ENCODE data around the gene ZNF837. TPM values are rescaled to one million over a fixed set of nuclear protein-coding genes. Genes with fewer than 3 reads are reported as not detected.
"Not testable (repeated sequence)": the region's sequence is repeated elsewhere in the genome, so short reads cannot be mapped to it uniquely, and the experiment has no call there.

Gene ZNF837
- total RNA-seq, 1 donor from 2014 or later: not detected

GRCh38 chr19:58381460-58382212 is 806 bp upstream of the ZNF837 start:
- peak overlapping the region; percentile 84 to 91 for H3K27ac ChIP-seq
- no peaks in the 10 kb centered on the region for H3K36me3 ChIP-seq
- no peaks in the 10 kb centered on the region for H3K9me3 ChIP-seq
- H3K4me3 ChIP-seq: peak overlapping the region; percentile 82 to 86
- H3K4me1 ChIP-seq: peaks cover 13 to 29% of the 10 kb centered on the region in 2 donors
- H3K27me3 ChIP-seq: no peaks in the 10 kb centered on the region
- intact Hi-C loops (cut with DNase I): loop anchor here (1.0 kb wide), 4 partner anchors 19 to 138 kb away; partner anchors contain the start of genes ZBTB45, ZNF132 and ZNF497
- DNase-seq (ENCODE audit: low spot score in 2 of 2): no peak
- TF ChIP-seq CTCF (IDR thresholded peaks at IDR 0.05): no peak

- Histone ChIP-seq H3K4me3 (peak overlapping the region; percentile 82 to 86), H3K9me3 (no peaks in the 10 kb centered on the region), H3K27me3 (no peaks in the 10 kb centered on the region), H3K4me1 (peaks cover 3 to 17% of the 10 kb centered on the region in 2 donors), H3K27ac (peak overlapping the region; percentile 84 to 91), H3K36me3 (no peaks in the 10 kb centered on the region)
- TF ChIP-seq CTCF (IDR thresholded peaks at IDR 0.05): no peak
- intact Hi-C loops (cut with DNase I): loop anchor here (1.0 kb wide), 2 partner anchors 53 to 75 kb away; partner anchors contain the start of gene ERVK3-1
- DNase-seq (ENCODE audit: low spot score in 2 of 2): no peak
Observed at GRCh38 chr19:58380037-58380661, 681 bp downstream of the ZNF837 start.

GRCh38 chr19:58379246-58379645 is 1.6 kb downstream of the ZNF837 start:
- intact Hi-C loops (cut with DNase I): no loop called here
- Histone ChIP-seq H3K27me3 (no peaks in the 10 kb centered on the region), H3K9me3 (no peaks in the 10 kb centered on the region), H3K4me3 (no peak overlapping the region), H3K36me3 (no peaks in the 10 kb centered on the region), H3K27ac (no peak overlapping the region), H3K4me1 (peaks cover 3 to 16% of the 10 kb centered on the region in 2 donors)
- DNase-seq (ENCODE audit: low spot score in 2 of 2): no peak
- no peak for TF ChIP-seq CTCF (IDR thresholded peaks at IDR 0.05)

GRCh38 chr19:58376724-58377123 is 4.1 kb downstream of the ZNF837 start:
- H3K9me3 ChIP-seq; H3K4me3 ChIP-seq; H3K27ac ChIP-seq; H3K36me3 ChIP-seq; H3K27me3 ChIP-seq; DNase-seq (ENCODE audit: low spot score in 2 of 2); intact Hi-C loops (cut with DNase I): not testable (repeated sequence)
- peaks cover 3 to 12% of the 10 kb centered on the region in 2 donors for H3K4me1 ChIP-seq

- DNase-seq (ENCODE audit: low spot score in 2 of 2): no peak
- Histone ChIP-seq H3K9me3 (no peaks in the 10 kb centered on the region), H3K27ac (no peak overlapping the region), H3K36me3 (no peaks in the 10 kb centered on the region), H3K27me3 (no peaks in the 10 kb centered on the region), H3K4me3 (no peak overlapping the region), H3K4me1 (no peaks in the 10 kb centered on the region)
- no peak for TF ChIP-seq CTCF (IDR thresholded peaks at IDR 0.05)
- intact Hi-C loops (cut with DNase I): no loop called here
Observed at GRCh38 chr19:58374200-58374599, 6.6 kb downstream of the ZNF837 start.
